SK-N-SH treated with all-trans-retinoic acid at 6 μM for 48 hours (cell line): ENCODE data around the gene TNRC6A.

Experiments used
- ARNTL ChIP-seq: fragments of 450-650 bp; formaldehyde crosslinking; IDR thresholded peaks from 2 replicates; pipeline ENCODE4 v1.5.0; 2020; ENCODE audit warnings: low read depth, mild to moderate bottlenecking, moderate library complexity, borderline replicate concordance
- BACH2 ChIP-seq: fragments of 250-450 bp; sonication (Bioruptor Pico); IDR thresholded peaks from 2 replicates; pipeline ENCODE4 v1.9.0; 2021; ENCODE audit warnings: mild to moderate bottlenecking, borderline replicate concordance
- ESRRG ChIP-seq: fragments of 250-450 bp; sonication (Bioruptor Pico); IDR thresholded peaks from 2 replicates; pipeline ENCODE4 v1.6.1; 2021; ENCODE audit warnings: mild to moderate bottlenecking
- ISL1 ChIP-seq: fragments of 250-450 bp; sonication (Bioruptor Pico); IDR thresholded peaks from 2 replicates; pipeline ENCODE4 v2.1.2; 2022; ENCODE audit warnings: mild to moderate bottlenecking, moderate library complexity
- RARB ChIP-seq: fragments of 250-450 bp; sonication (Bioruptor Pico); IDR thresholded peaks from 2 replicates; pipeline ENCODE4 v1.8.0; 2021; ENCODE audit warnings: mild to moderate bottlenecking, moderate library complexity
- SNAI2 ChIP-seq: fragments of 250-450 bp; sonication (Bioruptor Pico); IDR thresholded peaks from 2 replicates; pipeline ENCODE4 v1.5.0; 2020; ENCODE audit warnings: mild to moderate bottlenecking, moderate library complexity
- TCF4 ChIP-seq: fragments of 250-450 bp; sonication (Bioruptor Pico); IDR thresholded peaks from 2 replicates; pipeline ENCODE4 v1.8.0; 2021; ENCODE audit warnings: mild to moderate bottlenecking, moderate library complexity, borderline replicate concordance
- ZFP3 ChIP-seq: fragments of 250-450 bp; sonication (Bioruptor Pico); IDR thresholded peaks from 2 replicates; pipeline ENCODE4 v1.5.0; 2020; ENCODE audit warnings: mild to moderate bottlenecking, moderate library complexity
- ZFP30 ChIP-seq: fragments of 450-650 bp; formaldehyde crosslinking; IDR thresholded peaks from 2 replicates; pipeline ENCODE4 v1.5.0; 2022; ENCODE audit warnings: mild to moderate bottlenecking, moderate library complexity
- ZNF70 ChIP-seq: fragments of 450-650 bp; formaldehyde crosslinking; IDR thresholded peaks from 2 replicates; pipeline ENCODE4 v1.5.0; 2020; ENCODE audit warnings: mild to moderate bottlenecking, moderate library complexity
- ZNF8 ChIP-seq: fragments of 450-650 bp; formaldehyde crosslinking; IDR thresholded peaks from 2 replicates; pipeline ENCODE4 v1.5.0; 2020; ENCODE audit warnings: mild to moderate bottlenecking, moderate library complexity
- TF ChIP-seq, protein P1 (sequence below): fragments of 250-450 bp; sonication (Bioruptor Pico); IDR thresholded peaks from 2 replicates; pipeline ENCODE4 v1.5.1; 2020; ENCODE audit warnings: low read depth, mild to moderate bottlenecking, moderate library complexity
- TF ChIP-seq, protein P2 (sequence below): fragments of 250-450 bp; sonication (Bioruptor Pico); IDR thresholded peaks from 2 replicates; pipeline ENCODE4 v1.8.0; 2020; ENCODE audit warnings: mild to moderate bottlenecking, moderate library complexity, borderline replicate concordance

DNA sequence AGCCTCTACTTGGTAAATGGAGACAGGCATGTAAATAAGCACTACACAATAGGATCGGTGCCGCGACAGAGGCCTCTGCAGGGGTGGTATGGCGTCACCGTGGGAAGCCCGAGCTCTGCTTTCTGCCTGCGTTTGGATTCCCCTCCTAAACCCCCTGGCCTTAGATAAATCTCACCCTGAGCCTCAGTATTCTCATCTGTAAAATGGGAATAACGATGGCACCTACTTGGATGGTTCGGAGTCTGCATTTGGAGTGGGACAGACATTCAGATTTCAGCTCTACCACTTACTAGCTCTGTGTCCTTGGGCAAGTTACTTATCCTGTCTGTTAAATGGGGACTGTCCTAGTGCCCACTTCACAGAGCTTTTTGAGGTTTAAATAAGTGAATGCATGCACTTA lies 42.8 kb upstream of the TNRC6A start:
- no peak for TF ChIP-seq ZFP30 (CRISPR knock-in tag)
- TF ChIP-seq BACH2 (CRISPR knock-in tag) = no peak
- TF ChIP-seq ISL1 (CRISPR knock-in tag) = no peak
- TF ChIP-seq RARB (CRISPR knock-in tag) = no peak
- TF ChIP-seq, protein P1, sequence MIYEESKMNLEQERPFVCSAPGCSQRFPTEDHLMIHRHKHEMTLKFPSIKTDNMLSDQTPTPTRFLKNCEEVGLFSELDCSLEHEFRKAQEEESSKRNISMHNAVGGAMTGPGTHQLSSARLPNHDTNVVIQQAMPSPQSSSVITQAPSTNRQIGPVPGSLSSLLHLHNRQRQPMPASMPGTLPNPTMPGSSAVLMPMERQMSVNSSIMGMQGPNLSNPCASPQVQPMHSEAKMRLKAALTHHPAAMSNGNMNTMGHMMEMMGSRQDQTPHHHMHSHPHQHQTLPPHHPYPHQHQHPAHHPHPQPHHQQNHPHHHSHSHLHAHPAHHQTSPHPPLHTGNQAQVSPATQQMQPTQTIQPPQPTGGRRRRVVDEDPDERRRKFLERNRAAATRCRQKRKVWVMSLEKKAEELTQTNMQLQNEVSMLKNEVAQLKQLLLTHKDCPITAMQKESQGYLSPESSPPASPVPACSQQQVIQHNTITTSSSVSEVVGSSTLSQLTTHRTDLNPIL (CRISPR knock-in tag) = no peak
- TF ChIP-seq, protein P2, sequence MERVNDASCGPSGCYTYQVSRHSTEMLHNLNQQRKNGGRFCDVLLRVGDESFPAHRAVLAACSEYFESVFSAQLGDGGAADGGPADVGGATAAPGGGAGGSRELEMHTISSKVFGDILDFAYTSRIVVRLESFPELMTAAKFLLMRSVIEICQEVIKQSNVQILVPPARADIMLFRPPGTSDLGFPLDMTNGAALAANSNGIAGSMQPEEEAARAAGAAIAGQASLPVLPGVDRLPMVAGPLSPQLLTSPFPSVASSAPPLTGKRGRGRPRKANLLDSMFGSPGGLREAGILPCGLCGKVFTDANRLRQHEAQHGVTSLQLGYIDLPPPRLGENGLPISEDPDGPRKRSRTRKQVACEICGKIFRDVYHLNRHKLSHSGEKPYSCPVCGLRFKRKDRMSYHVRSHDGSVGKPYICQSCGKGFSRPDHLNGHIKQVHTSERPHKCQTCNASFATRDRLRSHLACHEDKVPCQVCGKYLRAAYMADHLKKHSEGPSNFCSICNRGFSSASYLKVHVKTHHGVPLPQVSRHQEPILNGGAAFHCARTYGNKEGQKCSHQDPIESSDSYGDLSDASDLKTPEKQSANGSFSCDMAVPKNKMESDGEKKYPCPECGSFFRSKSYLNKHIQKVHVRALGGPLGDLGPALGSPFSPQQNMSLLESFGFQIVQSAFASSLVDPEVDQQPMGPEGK = no peak
- TF ChIP-seq ESRRG = no peak
- no peak for TF ChIP-seq ZNF70 (CRISPR knock-in tag)
- no peak for TF ChIP-seq ARNTL (CRISPR knock-in tag)
- no peak for TF ChIP-seq TCF4 (CRISPR knock-in tag)
- TF ChIP-seq SNAI2 (CRISPR knock-in tag) = no peak
- no peak for TF ChIP-seq ZNF8 (CRISPR knock-in tag)
- no peak for TF ChIP-seq ZFP3 (CRISPR knock-in tag)
